GM19438 (cell line): ENCODE data around the gene PALMD.

Experiments used
- ATAC-seq: cut with Tn5 transposase; IDR thresholded peaks from one replicate; pipeline ENCODE4 v1.9.1; 2021; ENCODE audit warnings: low read depth; ENCODE audit not compliant: unreplicated experiment

PALMD gene

GRCh38 chr1:99629164-99629563 is 16.7 kb upstream of the PALMD start:
- no peak for ATAC-seq

GRCh38 chr1:99634971-99635624 is 10.8 kb upstream of the PALMD start:
- ATAC-seq, result no peak

GRCh38 chr1:99635664-99636063 is 10.2 kb upstream of the PALMD start:
- ATAC-seq, result no peak

- no peak for ATAC-seq
Measured at GRCh38 chr1:99636647-99637175, 9.2 kb upstream of the PALMD start.

GRCh38 chr1:99638853-99639252 is 7.1 kb upstream of the PALMD start:
- ATAC-seq, result no peak

- no peak for ATAC-seq
Measured at GRCh38 chr1:99639408-99639807, 6.5 kb upstream of the PALMD start.

- no peak for ATAC-seq
Measured at GRCh38 chr1:99639945-99640344, 6.0 kb upstream of the PALMD start.

GRCh38 chr1:99640672-99641071 is 5.2 kb upstream of the PALMD start:
- ATAC-seq, result no peak

GRCh38 chr1:99641558-99641957 is 4.4 kb upstream of the PALMD start:
- no peak for ATAC-seq

- ATAC-seq, result no peak
Measured at GRCh38 chr1:99642053-99642452, 3.9 kb upstream of the PALMD start.

- ATAC-seq, result no peak
Measured at GRCh38 chr1:99643021-99643779, 2.7 kb upstream of the PALMD start.

- ATAC-seq, result no peak
Measured at GRCh38 chr1:99644279-99645004, 1.5 kb upstream of the PALMD start.

- no peak for ATAC-seq
Measured at GRCh38 chr1:99645203-99645602, 710 bp upstream of the PALMD start.

- ATAC-seq, result no peak
Measured at GRCh38 chr1:99646868-99647267, 955 bp downstream of the PALMD start.

- no peak for ATAC-seq
Measured at GRCh38 chr1:99647490-99647889, 1.6 kb downstream of the PALMD start.

- ATAC-seq, result no peak
Measured at GRCh38 chr1:99648107-99648506, 2.2 kb downstream of the PALMD start.

GRCh38 chr1:99650030-99650429 is 4.1 kb downstream of the PALMD start:
- ATAC-seq, result no peak

GRCh38 chr1:99650773-99651437 is 5.0 kb downstream of the PALMD start:
- ATAC-seq, result no peak

GRCh38 chr1:99652881-99653281 is 7.0 kb downstream of the PALMD start:
- ATAC-seq, result no peak

GRCh38 chr1:99655376-99655775 is 9.5 kb downstream of the PALMD start:
- ATAC-seq, result no peak

- no peak for ATAC-seq
Measured at GRCh38 chr1:99656701-99657100, 10.8 kb downstream of the PALMD start.
